Right atrium auricular region (tissue), 2 donors: ENCODE data around the gene MRFAP1L1. TPM values are rescaled to one million over a fixed set of nuclear protein-coding genes. Genes with fewer than 3 reads are reported as not detected.

Source experiments
- DNase-seq: peaks from one replicate; pipeline ENCODE4 v3.0.0-alpha.2; 2019; ENCODE audit warnings: low spot score
- H3K27ac ChIP-seq, 2 donors: fragments of 200-600 bp; sonication (generic); 1 replicate in 1 of 2; 2 replicates in 1 of 2; pipeline ENCODE4 v1.5.1; 2016 to 2019
- H3K27me3 ChIP-seq, 2 donors: fragments of 200-600 bp; sonication (generic); one replicate each; pipeline versions ENCODE4 v1.5.1 to v1.6.0; 2017 to 2019
- H3K36me3 ChIP-seq: fragments of 200-600 bp; sonication (generic); one replicate; pipeline ENCODE4 v1.5.1; 2016
- H3K4me1 ChIP-seq, 2 donors: fragments of 200-600 bp; sonication (generic); one replicate each; pipeline versions ENCODE4 v1.5.1 to v1.6.0; 2017 to 2019
- H3K4me3 ChIP-seq, 2 donors: fragments of 200-600 bp; sonication (generic); 1 replicate in 1 of 2; 2 replicates in 1 of 2; pipeline ENCODE4 v1.5.1; 2017 to 2019; ENCODE audit warnings: mild to moderate bottlenecking in 1 of 2, moderate library complexity in 1 of 2
- H3K9me3 ChIP-seq, 2 donors: fragments of 200-600 bp; sonication (generic); one replicate each; pipeline ENCODE4 v1.5.1; 2019
- total RNA-seq, 2 donors: library from RNA; depleted of rRNA; stranded (reverse); fragments of >200 nt; gene quantifications; one replicate each; pipeline ENCODE4 v1.1.0, GENCODE V29; 2016
- TF ChIP-seq, protein P1 (sequence below), 2 donors: fragments of 200-600 bp; sonication (generic); IDR thresholded peaks; one replicate each; pipeline ENCODE4 v1.5.1; 2019; ENCODE audit warnings: antibody characterized with exemption in 2 of 2

MRFAP1L1 gene
- total RNA-seq, 2 donors from 2014 or later = 58.2 to 65.3 TPM

DNA sequence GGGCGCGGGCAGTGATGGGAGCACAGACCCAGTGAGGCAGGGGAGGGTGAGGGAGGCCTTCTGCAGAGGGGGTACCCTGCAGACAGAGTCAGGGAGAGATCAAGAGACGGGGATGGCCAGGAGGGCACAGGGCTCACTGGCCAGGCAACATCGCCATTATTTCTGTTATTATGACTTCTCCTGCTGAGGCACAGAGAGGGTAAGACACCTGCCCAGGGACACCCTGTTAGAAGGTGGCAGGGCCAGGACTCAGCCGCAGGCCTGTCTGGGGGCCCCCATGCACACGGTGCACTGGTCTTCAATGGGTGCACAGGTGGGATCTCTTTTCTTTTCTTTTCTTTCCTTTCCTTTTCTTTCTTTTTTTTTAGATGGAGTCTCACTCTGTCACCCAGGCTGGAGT, 22.1 kb upstream of the MRFAP1L1 start:
- Histone ChIP-seq H3K27me3 (no peaks in the 10 kb centered on the region), H3K36me3 (no peaks in the 10 kb centered on the region), H3K27ac (peak overlapping the region; percentile 69 to 82), H3K4me1 (peaks cover 0 to 28% of the 10 kb centered on the region in 2 donors), H3K4me3 (no peak overlapping the region), H3K9me3 (no peaks in the 10 kb centered on the region)
- DNase-seq = no peak
- TF ChIP-seq, protein P1, sequence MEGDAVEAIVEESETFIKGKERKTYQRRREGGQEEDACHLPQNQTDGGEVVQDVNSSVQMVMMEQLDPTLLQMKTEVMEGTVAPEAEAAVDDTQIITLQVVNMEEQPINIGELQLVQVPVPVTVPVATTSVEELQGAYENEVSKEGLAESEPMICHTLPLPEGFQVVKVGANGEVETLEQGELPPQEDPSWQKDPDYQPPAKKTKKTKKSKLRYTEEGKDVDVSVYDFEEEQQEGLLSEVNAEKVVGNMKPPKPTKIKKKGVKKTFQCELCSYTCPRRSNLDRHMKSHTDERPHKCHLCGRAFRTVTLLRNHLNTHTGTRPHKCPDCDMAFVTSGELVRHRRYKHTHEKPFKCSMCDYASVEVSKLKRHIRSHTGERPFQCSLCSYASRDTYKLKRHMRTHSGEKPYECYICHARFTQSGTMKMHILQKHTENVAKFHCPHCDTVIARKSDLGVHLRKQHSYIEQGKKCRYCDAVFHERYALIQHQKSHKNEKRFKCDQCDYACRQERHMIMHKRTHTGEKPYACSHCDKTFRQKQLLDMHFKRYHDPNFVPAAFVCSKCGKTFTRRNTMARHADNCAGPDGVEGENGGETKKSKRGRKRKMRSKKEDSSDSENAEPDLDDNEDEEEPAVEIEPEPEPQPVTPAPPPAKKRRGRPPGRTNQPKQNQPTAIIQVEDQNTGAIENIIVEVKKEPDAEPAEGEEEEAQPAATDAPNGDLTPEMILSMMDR (IDR thresholded peaks at IDR 0.05) = no peak

DNA sequence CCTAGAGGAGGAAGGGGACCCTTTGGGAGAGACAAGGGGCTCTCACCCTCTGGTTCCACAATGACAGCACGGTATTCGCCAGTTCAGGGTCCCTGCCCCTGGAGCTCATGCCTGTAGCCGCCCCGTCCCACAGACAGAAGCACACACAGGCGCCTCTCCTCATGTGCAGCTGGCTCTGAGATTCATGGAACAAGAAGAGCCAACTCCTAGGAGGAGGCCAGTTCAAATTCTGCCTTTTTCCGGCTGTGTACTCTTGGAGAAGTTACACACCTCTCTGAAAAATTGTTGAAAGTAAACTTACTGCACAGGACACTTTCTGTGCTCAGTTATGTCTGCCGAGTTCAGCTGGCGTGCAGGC, 21.6 kb upstream of the MRFAP1L1 start:
- H3K4me1 ChIP-seq = peaks cover 0 to 28% of the 10 kb centered on the region in 2 donors
- no peaks in the 10 kb centered on the region for H3K36me3 ChIP-seq
- no peak for DNase-seq
- H3K27ac ChIP-seq = peak overlapping the region; percentile 35 to 62
- H3K9me3 ChIP-seq = no peaks in the 10 kb centered on the region
- TF ChIP-seq, protein P1 (IDR thresholded peaks at IDR 0.05) = no peak
- no peak overlapping the region for H3K4me3 ChIP-seq
- no peaks in the 10 kb centered on the region for H3K27me3 ChIP-seq

DNA sequence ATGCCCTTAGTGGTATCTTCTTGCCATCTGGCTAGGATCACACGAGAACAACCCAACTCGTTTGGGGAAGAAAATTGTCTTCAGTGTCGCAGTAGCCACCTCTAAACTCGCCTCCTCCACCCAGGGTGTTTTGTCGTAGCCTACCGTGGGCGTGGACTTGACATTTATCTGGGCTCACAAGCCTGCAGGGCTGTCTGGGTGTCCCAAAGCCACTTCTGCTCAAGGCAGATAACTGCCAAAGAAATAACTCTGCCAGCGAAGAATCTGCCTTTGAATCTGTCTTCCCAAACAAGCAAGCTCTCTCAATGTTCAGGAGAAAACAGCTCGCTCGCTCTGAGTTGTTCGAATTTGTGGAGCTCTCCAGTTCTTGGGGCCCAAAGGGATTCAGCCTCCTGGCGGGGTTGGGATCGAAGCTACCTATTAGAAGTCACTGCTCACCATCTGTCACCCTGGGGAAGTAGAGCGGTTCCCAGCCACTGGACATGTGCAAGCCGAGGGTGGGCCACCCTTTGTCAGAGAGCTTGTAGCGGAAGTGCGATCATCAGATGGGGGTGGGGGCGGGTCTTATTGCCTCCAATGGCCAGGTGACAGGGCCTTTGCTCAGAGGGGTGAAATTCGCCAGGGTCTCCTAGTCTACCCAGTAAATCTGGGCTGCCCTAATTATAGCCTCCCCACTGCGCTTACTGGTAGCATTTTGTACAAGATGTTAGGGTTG, 21.1 kb upstream of the MRFAP1L1 start:
- H3K27me3 ChIP-seq = no peaks in the 10 kb centered on the region
- TF ChIP-seq, protein P1 (IDR thresholded peaks at IDR 0.05) = no peak
- H3K36me3 ChIP-seq = no peaks in the 10 kb centered on the region
- no peak overlapping the region for H3K4me3 ChIP-seq
- H3K9me3 ChIP-seq = no peaks in the 10 kb centered on the region
- peak; percentile 68 for DNase-seq
- H3K27ac ChIP-seq = peak overlapping the region; percentile 35 to 62
- H3K4me1 ChIP-seq = peaks cover 0 to 28% of the 10 kb centered on the region in 2 donors

DNA sequence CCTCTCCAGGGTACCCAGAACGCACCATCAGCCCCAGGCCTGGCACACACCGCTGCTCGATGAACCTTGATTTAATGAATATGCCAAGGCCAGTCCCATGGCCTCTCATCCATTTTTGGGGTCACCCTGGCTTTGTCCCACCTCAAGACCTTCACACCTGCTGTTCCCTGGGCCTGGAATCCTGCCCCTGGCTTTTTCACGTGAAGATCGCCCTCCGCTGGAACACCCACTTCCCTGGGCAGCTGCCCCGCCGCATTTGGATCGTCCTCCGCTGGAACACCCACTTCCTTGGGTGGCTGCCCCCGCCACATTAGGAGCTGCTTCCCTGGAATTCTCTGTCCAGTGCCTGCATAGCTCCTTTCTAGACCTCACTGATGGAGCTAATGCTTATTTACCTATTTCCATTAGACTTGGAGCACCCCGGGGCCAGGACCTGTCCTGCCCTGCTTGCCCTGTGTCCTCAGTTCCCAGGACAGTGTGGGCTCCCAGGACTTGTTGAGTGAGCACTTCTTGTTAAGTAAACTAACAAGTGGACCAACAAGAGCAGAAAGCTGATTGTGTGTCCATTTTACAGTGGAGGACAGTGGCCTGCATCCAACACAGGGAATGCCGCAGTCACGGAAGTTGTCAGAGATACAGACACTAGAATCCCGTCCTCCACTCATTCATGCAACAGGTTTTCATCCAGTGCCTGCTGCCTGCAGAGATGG, 18.8 kb upstream of the MRFAP1L1 start:
- no peak overlapping the region for H3K4me3 ChIP-seq
- H3K4me1 ChIP-seq = peaks cover 0 to 28% of the 10 kb centered on the region in 2 donors

DNA sequence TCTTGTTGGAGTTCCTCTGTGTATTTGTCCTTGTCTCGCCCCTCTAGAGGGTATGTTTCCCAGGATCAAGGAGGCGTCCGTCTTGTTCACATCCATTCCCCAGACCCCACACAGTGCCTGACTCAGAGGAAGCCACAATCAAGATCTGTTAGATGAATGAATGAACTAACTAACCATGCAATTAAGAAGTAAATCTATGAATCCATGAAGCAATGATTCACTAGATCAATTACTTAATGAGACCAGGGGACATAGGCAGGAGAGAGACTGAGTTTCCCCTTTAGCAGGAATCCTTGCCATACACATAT, 18.2 kb upstream of the MRFAP1L1 start:
- Histone ChIP-seq H3K4me3 (no peak overlapping the region), H3K27ac (no peak overlapping the region), H3K9me3 (no peaks in the 10 kb centered on the region), H3K27me3 (no peaks in the 10 kb centered on the region), H3K36me3 (no peaks in the 10 kb centered on the region), H3K4me1 (peaks cover 0 to 24% of the 10 kb centered on the region in 2 donors)
- DNase-seq = no peak
- TF ChIP-seq, protein P1 (IDR thresholded peaks at IDR 0.05) = no peak

More for the DNA sequence above, 18.8 kb upstream of the MRFAP1L1 start:
- TF ChIP-seq, protein P1 (IDR thresholded peaks at IDR 0.05) = no peak
- no peaks in the 10 kb centered on the region for H3K27me3 ChIP-seq
- no peak for DNase-seq
- no peaks in the 10 kb centered on the region for H3K36me3 ChIP-seq
- no peak overlapping the region for H3K27ac ChIP-seq
- H3K9me3 ChIP-seq = no peaks in the 10 kb centered on the region
